ENCODE data around the gene CTSW.

DNA sequence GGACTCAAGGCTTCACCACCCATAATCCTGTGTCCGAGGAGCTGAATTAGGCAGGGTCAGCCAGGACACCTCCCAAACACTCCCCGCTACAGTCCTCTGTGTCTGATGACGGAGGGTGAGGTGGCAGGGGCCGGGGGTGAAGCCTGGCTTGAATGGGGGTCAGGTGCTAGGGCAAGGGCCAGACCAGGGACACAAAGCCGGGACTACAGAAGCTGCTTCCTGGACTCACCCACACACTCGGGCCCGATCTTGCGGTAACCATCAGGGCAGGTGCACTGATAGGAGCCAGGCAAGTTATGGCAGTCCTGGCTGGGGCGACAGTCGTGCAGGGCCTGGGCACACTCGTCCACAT lies 9.4 kb upstream of the CTSW start:
- TF ChIP-seq, protein P1, sequence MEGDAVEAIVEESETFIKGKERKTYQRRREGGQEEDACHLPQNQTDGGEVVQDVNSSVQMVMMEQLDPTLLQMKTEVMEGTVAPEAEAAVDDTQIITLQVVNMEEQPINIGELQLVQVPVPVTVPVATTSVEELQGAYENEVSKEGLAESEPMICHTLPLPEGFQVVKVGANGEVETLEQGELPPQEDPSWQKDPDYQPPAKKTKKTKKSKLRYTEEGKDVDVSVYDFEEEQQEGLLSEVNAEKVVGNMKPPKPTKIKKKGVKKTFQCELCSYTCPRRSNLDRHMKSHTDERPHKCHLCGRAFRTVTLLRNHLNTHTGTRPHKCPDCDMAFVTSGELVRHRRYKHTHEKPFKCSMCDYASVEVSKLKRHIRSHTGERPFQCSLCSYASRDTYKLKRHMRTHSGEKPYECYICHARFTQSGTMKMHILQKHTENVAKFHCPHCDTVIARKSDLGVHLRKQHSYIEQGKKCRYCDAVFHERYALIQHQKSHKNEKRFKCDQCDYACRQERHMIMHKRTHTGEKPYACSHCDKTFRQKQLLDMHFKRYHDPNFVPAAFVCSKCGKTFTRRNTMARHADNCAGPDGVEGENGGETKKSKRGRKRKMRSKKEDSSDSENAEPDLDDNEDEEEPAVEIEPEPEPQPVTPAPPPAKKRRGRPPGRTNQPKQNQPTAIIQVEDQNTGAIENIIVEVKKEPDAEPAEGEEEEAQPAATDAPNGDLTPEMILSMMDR (IDR thresholded peaks at IDR 0.05; ENCODE audit: insufficient read depth, low read length, poor library complexity, severe bottlenecking) = no peak
- no peak for TF ChIP-seq EZH2phosphoT487 (conservative IDR thresholded peaks at IDR 0.05; ENCODE audit: low read length)

All from SU-DHL-6 (cell line).